HUES64 (cell line): ENCODE data around the gene GRIP2.

Experiments used
- H3K27ac ChIP-seq: 2 replicates; pipeline ENCODE4 v1.7.0; 2013; ENCODE audit warnings: low read depth, low read length, inconsistent platforms
- H3K27me3 ChIP-seq: 2 replicates; pipeline ENCODE4 v1.6.1; 2013; ENCODE audit warnings: mild to moderate bottlenecking, low read length; ENCODE audit not compliant: insufficient read depth
- H3K36me3 ChIP-seq: 2 replicates; pipeline ENCODE4 v1.6.1; 2013; ENCODE audit warnings: mild to moderate bottlenecking, low read length; ENCODE audit not compliant: insufficient read depth
- H3K4me1 ChIP-seq: 2 replicates; pipeline ENCODE4 v1.6.1; 2013; ENCODE audit warnings: mild to moderate bottlenecking, low read length, moderate library complexity; ENCODE audit not compliant: insufficient read depth
- H3K4me3 ChIP-seq: 2 replicates; pipeline ENCODE4 v1.5.1; 2013; ENCODE audit warnings: mild to moderate bottlenecking, low read length, moderate library complexity
- H3K9ac ChIP-seq: 2 replicates; pipeline ENCODE4 v1.6.1; 2013; ENCODE audit warnings: mild to moderate bottlenecking, low read depth, low read length
- H3K9me3 ChIP-seq: 2 replicates; pipeline ENCODE4 v1.6.1; 2013; ENCODE audit warnings: low read depth, low read length; ENCODE audit not compliant: insufficient read depth
- WGBS: fragments of 150-250, 120-280 bp; methylation state at CpG from one replicate; pipeline ENCODE4 v1.1.7; 2013; ENCODE audit warnings: missing lambda C conversion rate; 5-methylcytosine and 5-hydroxymethylcytosine counted together

GRIP2 gene

GRCh38 chr3:14471690-14472089 lies 68.5 kb downstream of the GRIP2 start:
- H3K27ac ChIP-seq = no peak overlapping the region
- H3K36me3 ChIP-seq = peaks cover 89% of the 10 kb centered on the region
- no peak overlapping the region for H3K9ac ChIP-seq
- H3K9me3 ChIP-seq = no peaks in the 10 kb centered on the region
- WGBS = 95% methylated on average over 10 of the region's 10 CpGs
- H3K4me1 ChIP-seq = peaks cover 8% of the 10 kb centered on the region; the same call in 1 of the 2 replicates
- H3K27me3 ChIP-seq = no peaks in the 10 kb centered on the region
- no peak overlapping the region for H3K4me3 ChIP-seq

DNA sequence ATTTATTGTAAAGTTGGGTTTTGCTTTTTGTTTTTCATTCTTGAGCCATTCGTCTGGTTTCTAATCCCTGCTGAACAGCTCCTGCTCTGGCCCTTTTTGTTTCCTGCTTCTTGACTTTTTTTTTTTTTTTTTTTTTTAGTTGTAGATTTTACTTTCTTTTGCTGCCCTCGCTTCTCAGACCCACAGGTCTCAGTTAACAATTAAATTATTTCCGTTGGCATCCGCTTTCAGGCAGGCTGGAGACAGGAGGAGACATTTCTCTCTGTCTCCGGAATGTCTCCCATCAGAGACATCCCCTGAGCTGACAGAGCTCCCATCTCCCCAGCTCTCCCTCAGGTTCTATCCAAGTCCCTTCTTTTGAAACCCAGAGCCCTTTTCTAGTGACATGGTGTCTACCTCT lies 69.1 kb downstream of the GRIP2 start:
- Histone ChIP-seq H3K27ac (no peak overlapping the region), H3K27me3 (no peaks in the 10 kb centered on the region), H3K9me3 (no peaks in the 10 kb centered on the region), H3K4me3 (no peak overlapping the region), H3K4me1 (peaks cover 8% of the 10 kb centered on the region; the same call in 1 of the 2 replicates), H3K36me3 (peaks cover 88% of the 10 kb centered on the region), H3K9ac (no peak overlapping the region)
- WGBS = 94% methylated on average over 5 of the region's 5 CpGs

GRCh38 chr3:14470461-14470860 lies 69.7 kb downstream of the GRIP2 start:
- H3K27me3 ChIP-seq = no peaks in the 10 kb centered on the region
- H3K4me1 ChIP-seq = peaks cover 8% of the 10 kb centered on the region; the same call in 1 of the 2 replicates
- peaks cover 86% of the 10 kb centered on the region for H3K36me3 ChIP-seq
- H3K9ac ChIP-seq = no peak overlapping the region
- H3K27ac ChIP-seq = no peak overlapping the region
- no peaks in the 10 kb centered on the region for H3K9me3 ChIP-seq
- WGBS = 95% methylated on average over 12 of the region's 12 CpGs
- no peak overlapping the region for H3K4me3 ChIP-seq

- Histone ChIP-seq H3K9me3 (no peaks in the 10 kb centered on the region), H3K4me3 (no peak overlapping the region), H3K9ac (no peak overlapping the region), H3K36me3 (peaks cover 89% of the 10 kb centered on the region), H3K27ac (no peak overlapping the region), H3K27me3 (no peaks in the 10 kb centered on the region), H3K4me1 (peaks cover 7% of the 10 kb centered on the region; the same call in 1 of the 2 replicates)
- 93% methylated on average over 13 of the region's 13 CpGs for WGBS
These were observed 71.5 kb downstream of the GRIP2 start for GRCh38 chr3:14468621-14468981.

DNA sequence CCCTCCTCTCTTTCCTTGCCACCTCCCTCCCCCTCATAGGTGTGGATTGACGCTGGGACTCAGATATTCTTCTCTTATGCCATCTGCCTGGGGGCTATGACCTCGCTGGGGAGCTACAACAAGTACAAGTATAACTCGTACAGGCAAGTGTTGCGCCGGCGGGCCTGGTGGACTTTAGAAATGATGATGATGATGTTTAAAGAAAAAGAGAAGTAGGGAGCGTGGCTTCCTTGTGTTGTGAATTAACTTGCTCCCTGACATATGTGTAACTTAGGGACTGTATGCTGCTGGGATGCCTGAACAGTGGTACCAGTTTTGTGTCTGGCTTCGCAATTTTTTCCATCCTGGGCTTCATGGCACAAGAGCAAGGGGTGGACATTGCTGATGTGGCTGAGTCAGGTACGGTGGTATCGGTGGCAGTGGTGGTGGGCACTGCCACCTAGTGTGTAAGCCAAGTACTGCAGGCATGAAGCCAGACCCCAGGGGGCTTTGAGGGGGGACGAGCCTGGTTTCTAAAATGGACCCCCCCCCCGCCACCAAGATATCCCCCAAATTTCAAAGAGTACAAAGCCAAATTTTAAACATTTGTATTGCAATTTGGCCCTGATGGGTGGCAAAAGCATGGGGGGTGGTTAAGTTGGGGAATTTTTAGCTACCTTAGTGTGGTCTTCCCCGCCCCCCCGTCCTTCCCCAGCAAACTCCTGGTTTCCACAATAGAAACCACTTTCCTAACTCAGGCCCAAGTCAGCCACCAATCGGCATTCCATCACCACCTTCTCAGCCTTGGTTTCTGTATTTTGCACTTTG lies 72.1 kb downstream of the GRIP2 start:
- peaks cover 4% of the 10 kb centered on the region; the same call in 1 of the 2 replicates for H3K4me1 ChIP-seq
- peaks cover 85% of the 10 kb centered on the region for H3K36me3 ChIP-seq
- no peak overlapping the region for H3K9ac ChIP-seq
- no peak overlapping the region for H3K4me3 ChIP-seq
- no peaks in the 10 kb centered on the region for H3K9me3 ChIP-seq
- WGBS = 73% methylated on average over 14 of the region's 15 CpGs
- H3K27me3 ChIP-seq = no peaks in the 10 kb centered on the region
- H3K27ac ChIP-seq = no peak overlapping the region

- 96% methylated on average over 22 of the region's 23 CpGs for WGBS
These were observed 73.8 kb downstream of the GRIP2 start for GRCh38 chr3:14466179-14466903.

GRCh38 chr3:14465425-14465824 lies 74.7 kb downstream of the GRIP2 start:
- H3K27ac ChIP-seq = no peak overlapping the region
- peaks cover 11% of the 10 kb centered on the region; the same call in 1 of the 2 replicates for H3K4me1 ChIP-seq
- no peak overlapping the region for H3K9ac ChIP-seq
- peaks cover 84% of the 10 kb centered on the region for H3K36me3 ChIP-seq
- no peaks in the 10 kb centered on the region for H3K27me3 ChIP-seq
- H3K4me3 ChIP-seq = no peak overlapping the region
- H3K9me3 ChIP-seq = no peaks in the 10 kb centered on the region
- 96% methylated on average over 3 of the region's 3 CpGs for WGBS

More at GRCh38 chr3:14466179-14466903, 73.8 kb downstream of the GRIP2 start:
- H3K9ac ChIP-seq = no peak overlapping the region
- no peaks in the 10 kb centered on the region for H3K9me3 ChIP-seq
- H3K27me3 ChIP-seq = no peaks in the 10 kb centered on the region
- H3K36me3 ChIP-seq = peaks cover 83% of the 10 kb centered on the region
- H3K4me1 ChIP-seq = peaks cover 11% of the 10 kb centered on the region; the same call in 1 of the 2 replicates
- no peak overlapping the region for H3K4me3 ChIP-seq
- no peak overlapping the region for H3K27ac ChIP-seq

- WGBS = 97% methylated on average over 4 of the region's 4 CpGs
- peaks cover 84% of the 10 kb centered on the region for H3K36me3 ChIP-seq
- H3K27me3 ChIP-seq = no peaks in the 10 kb centered on the region
- H3K9me3 ChIP-seq = no peaks in the 10 kb centered on the region
- no peak overlapping the region for H3K27ac ChIP-seq
- no peak overlapping the region for H3K4me3 ChIP-seq
- H3K4me1 ChIP-seq = peaks cover 11% of the 10 kb centered on the region; the same call in 1 of the 2 replicates
- no peak overlapping the region for H3K9ac ChIP-seq
These were observed 75.6 kb downstream of the GRIP2 start for GRCh38 chr3:14464521-14464920.

DNA sequence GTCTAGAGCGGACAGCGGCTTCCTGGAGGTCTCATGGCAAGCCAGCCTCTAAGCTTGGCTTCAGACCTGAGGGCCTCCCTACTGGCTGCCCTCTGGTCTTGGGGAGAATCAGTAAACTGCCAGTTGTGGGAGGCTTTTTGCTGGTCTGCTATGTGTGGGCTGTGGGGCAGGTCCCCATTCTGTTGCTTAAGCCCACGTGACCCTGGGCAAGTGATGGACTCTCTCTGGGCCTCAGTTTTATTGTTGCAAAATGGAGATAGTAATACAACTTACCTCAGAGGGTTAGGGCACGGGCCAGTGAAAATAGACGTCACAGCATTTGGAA lies 76.0 kb downstream of the GRIP2 start:
- WGBS = 91% methylated on average over 5 of the region's 5 CpGs
- H3K27ac ChIP-seq = no peak overlapping the region
- peaks cover 11% of the 10 kb centered on the region; the same call in 1 of the 2 replicates for H3K4me1 ChIP-seq
- no peaks in the 10 kb centered on the region for H3K9me3 ChIP-seq
- no peaks in the 10 kb centered on the region for H3K27me3 ChIP-seq
- no peak overlapping the region for H3K9ac ChIP-seq
- peaks cover 84% of the 10 kb centered on the region for H3K36me3 ChIP-seq
- no peak overlapping the region for H3K4me3 ChIP-seq

DNA sequence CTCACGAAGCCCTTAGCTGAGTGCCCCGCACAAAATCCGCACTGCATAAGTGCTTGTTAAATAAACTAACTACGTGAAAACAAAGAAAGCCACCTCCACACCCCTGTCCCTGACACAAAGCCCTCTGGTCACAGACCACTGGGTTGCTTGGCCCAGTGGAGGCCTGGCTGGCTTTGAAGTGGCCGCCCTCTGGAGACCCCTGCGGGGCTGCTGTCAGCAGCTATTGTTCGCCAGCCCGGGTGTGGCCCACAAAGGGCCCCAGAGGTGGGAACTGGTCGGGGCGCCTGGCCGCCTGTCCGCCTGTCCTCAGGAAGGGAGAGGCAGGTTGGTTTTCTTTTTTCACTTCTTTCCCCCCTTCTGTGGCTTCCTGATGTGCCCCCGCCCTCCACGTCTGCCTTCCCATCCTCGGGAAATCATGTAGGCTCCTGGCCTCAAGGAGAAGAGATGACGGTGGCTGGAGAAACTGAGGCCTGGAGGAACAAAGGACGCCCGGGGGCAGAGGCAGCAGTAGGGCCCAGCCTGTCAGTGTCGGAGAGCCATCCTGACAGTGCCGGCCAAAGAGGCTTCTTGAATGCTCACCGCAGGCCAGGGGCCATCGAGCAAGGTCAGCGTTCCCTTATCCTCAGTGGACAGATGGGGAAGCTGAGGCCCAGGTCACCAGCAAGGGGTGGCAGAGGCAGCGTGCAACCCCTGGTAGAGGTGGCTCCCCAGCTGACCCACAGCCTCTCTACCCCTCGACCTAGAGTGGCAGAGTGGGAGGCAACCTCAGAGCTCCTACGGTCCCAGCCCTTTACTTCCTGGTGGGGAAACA lies 76.6 kb downstream of the GRIP2 start:
- Histone ChIP-seq H3K4me1 (peaks cover 13% of the 10 kb centered on the region; the same call in 1 of the 2 replicates), H3K27ac (peak overlapping the region; percentile 84; the same call in 1 of the 2 replicates), H3K4me3 (no peak overlapping the region), H3K9me3 (no peaks in the 10 kb centered on the region), H3K36me3 (peaks cover 84% of the 10 kb centered on the region), H3K9ac (no peak overlapping the region), H3K27me3 (no peaks in the 10 kb centered on the region)
- WGBS = 34% methylated on average over 25 of the region's 26 CpGs
